Testis (tissue), 2 donors: Measurements from ENCODE around the gene TAF1.

ENCODE experiments used
- CTCF ChIP-seq, 3 experiments: fragments of 450-650 bp in 2 of 3; fragments of 200-600 bp in 1 of 3; sonication (generic) in 1 of 3; IDR thresholded peaks; one replicate each; pipeline ENCODE4 v1.5.1; 2016 to 2019; ENCODE audit warnings: antibody characterized with exemption in 3 of 3, mild to moderate bottlenecking in 2 of 3, moderate library complexity in 1 of 3
- POLR2A ChIP-seq: fragments of 450-650 bp; IDR thresholded peaks from one replicate; pipeline ENCODE4 v1.6.1; 2017; ENCODE audit warnings: antibody characterized with exemption, mild to moderate bottlenecking, moderate library complexity

GRCh38 chrX:71438750-71439149 is 72.6 kb downstream of the TAF1 start:
- TF ChIP-seq POLR2A = no peak
- TF ChIP-seq CTCF (IDR thresholded peaks at IDR 0.05) = no peak
